ENCODE measurements around the gene DEPDC1. TPM values are rescaled to one million over a fixed set of nuclear protein-coding genes. Genes with fewer than 3 reads are reported as not detected.

The DEPDC1 gene
- total RNA-seq, 1 experiment from 2014 or later = 44.5 TPM

DNA sequence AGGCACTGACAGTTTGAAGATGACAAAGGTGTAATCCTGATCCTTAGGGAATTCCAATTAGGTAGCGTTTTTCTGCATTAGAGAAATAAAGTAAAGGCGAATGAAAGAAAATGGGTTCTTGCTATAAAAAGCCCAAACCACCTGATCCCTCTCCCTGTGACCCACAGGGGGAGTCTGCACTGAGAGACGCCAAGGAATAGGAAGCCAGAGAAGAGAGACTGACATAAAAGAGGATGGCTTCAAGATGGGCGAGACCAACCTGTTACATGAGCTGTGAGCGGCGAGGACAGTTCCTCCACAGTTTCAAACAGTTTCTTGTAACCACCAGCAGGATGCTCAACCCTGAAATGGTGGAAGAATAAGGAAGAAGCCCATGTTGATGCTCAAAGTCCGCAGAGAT lies 48.5 kb downstream of the DEPDC1 start (continued):
- TF ChIP-seq, protein P1, sequence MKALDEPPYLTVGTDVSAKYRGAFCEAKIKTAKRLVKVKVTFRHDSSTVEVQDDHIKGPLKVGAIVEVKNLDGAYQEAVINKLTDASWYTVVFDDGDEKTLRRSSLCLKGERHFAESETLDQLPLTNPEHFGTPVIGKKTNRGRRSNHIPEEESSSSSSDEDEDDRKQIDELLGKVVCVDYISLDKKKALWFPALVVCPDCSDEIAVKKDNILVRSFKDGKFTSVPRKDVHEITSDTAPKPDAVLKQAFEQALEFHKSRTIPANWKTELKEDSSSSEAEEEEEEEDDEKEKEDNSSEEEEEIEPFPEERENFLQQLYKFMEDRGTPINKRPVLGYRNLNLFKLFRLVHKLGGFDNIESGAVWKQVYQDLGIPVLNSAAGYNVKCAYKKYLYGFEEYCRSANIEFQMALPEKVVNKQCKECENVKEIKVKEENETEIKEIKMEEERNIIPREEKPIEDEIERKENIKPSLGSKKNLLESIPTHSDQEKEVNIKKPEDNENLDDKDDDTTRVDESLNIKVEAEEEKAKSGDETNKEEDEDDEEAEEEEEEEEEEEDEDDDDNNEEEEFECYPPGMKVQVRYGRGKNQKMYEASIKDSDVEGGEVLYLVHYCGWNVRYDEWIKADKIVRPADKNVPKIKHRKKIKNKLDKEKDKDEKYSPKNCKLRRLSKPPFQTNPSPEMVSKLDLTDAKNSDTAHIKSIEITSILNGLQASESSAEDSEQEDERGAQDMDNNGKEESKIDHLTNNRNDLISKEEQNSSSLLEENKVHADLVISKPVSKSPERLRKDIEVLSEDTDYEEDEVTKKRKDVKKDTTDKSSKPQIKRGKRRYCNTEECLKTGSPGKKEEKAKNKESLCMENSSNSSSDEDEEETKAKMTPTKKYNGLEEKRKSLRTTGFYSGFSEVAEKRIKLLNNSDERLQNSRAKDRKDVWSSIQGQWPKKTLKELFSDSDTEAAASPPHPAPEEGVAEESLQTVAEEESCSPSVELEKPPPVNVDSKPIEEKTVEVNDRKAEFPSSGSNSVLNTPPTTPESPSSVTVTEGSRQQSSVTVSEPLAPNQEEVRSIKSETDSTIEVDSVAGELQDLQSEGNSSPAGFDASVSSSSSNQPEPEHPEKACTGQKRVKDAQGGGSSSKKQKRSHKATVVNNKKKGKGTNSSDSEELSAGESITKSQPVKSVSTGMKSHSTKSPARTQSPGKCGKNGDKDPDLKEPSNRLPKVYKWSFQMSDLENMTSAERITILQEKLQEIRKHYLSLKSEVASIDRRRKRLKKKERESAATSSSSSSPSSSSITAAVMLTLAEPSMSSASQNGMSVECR (CRISPR knock-in tag; IDR thresholded peaks at IDR 0.05; ENCODE audit: borderline replicate concordance) = no peak
- TF ChIP-seq IRF2 (CRISPR knock-in tag; IDR thresholded peaks at IDR 0.05; ENCODE audit: borderline replicate concordance, low read depth) = no peak

DNA sequence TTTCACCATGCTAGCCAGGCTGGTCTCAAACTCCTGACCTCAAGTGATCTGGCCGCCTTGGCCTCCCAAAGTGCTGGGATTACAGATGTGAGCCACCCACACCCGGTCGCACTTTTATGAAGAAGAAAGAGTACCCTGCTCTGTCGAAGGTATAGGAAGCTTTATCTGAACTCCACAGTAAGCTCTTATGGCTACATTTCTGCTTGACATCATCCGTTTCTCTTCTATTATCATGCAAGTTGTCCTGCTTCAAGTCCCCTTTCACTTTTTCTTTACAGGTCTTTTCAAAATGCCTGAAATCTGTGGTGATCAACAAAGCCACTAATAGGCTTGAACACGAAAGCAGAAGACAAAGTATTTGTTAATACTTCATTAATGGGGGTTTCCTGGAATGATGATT lies 51.2 kb downstream of the DEPDC1 start:
- Mint-ChIP-seq H3K27ac (no peak overlapping the region), H3K36me3 (no peaks in the 10 kb centered on the region), H3K4me3 (no peak overlapping the region), H3K27me3 (ENCODE audit: low read depth) (no peaks in the 10 kb centered on the region), H3K9me3 (no peaks in the 10 kb centered on the region), H3K4me1 (peaks cover 12% of the 10 kb centered on the region)
- CTCF ChIA-PET = no interaction called here
- POLR2A ChIA-PET = no interaction called here
- ATAC-seq = no peak
- no peak for DNase-seq (ENCODE audit: low spot score)
- TF ChIP-seq, protein P2, sequence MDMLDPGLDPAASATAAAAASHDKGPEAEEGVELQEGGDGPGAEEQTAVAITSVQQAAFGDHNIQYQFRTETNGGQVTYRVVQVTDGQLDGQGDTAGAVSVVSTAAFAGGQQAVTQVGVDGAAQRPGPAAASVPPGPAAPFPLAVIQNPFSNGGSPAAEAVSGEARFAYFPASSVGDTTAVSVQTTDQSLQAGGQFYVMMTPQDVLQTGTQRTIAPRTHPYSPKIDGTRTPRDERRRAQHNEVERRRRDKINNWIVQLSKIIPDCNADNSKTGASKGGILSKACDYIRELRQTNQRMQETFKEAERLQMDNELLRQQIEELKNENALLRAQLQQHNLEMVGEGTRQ (CRISPR knock-in tag; IDR thresholded peaks at IDR 0.05) = no peak
- no peak for TF ChIP-seq CREM (CRISPR knock-in tag; IDR thresholded peaks at IDR 0.05)
- TF ChIP-seq CREB1 (CRISPR knock-in tag; IDR thresholded peaks at IDR 0.05) = no peak
- TF ChIP-seq, protein P3, sequence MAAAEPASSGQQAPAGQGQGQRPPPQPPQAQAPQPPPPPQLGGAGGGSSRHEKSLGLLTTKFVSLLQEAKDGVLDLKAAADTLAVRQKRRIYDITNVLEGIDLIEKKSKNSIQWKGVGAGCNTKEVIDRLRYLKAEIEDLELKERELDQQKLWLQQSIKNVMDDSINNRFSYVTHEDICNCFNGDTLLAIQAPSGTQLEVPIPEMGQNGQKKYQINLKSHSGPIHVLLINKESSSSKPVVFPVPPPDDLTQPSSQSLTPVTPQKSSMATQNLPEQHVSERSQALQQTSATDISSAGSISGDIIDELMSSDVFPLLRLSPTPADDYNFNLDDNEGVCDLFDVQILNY (CRISPR knock-in tag; IDR thresholded peaks at IDR 0.05) = no peak
- TF ChIP-seq TCF7 (CRISPR knock-in tag; IDR thresholded peaks at IDR 0.05; ENCODE audit: low read depth) = no peak
- TF ChIP-seq, protein P4, sequence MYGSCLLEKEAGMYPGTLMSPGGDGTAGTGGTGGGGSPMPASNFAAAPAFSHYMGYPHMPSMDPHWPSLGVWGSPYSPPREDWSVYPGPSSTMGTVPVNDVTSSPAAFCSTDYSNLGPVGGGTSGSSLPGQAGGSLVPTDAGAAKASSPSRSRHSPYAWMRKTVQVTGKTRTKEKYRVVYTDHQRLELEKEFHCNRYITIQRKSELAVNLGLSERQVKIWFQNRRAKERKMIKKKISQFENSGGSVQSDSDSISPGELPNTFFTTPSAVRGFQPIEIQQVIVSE (CRISPR knock-in tag; IDR thresholded peaks at IDR 0.05; ENCODE audit: borderline replicate concordance) = no peak
- TF ChIP-seq, protein P5, sequence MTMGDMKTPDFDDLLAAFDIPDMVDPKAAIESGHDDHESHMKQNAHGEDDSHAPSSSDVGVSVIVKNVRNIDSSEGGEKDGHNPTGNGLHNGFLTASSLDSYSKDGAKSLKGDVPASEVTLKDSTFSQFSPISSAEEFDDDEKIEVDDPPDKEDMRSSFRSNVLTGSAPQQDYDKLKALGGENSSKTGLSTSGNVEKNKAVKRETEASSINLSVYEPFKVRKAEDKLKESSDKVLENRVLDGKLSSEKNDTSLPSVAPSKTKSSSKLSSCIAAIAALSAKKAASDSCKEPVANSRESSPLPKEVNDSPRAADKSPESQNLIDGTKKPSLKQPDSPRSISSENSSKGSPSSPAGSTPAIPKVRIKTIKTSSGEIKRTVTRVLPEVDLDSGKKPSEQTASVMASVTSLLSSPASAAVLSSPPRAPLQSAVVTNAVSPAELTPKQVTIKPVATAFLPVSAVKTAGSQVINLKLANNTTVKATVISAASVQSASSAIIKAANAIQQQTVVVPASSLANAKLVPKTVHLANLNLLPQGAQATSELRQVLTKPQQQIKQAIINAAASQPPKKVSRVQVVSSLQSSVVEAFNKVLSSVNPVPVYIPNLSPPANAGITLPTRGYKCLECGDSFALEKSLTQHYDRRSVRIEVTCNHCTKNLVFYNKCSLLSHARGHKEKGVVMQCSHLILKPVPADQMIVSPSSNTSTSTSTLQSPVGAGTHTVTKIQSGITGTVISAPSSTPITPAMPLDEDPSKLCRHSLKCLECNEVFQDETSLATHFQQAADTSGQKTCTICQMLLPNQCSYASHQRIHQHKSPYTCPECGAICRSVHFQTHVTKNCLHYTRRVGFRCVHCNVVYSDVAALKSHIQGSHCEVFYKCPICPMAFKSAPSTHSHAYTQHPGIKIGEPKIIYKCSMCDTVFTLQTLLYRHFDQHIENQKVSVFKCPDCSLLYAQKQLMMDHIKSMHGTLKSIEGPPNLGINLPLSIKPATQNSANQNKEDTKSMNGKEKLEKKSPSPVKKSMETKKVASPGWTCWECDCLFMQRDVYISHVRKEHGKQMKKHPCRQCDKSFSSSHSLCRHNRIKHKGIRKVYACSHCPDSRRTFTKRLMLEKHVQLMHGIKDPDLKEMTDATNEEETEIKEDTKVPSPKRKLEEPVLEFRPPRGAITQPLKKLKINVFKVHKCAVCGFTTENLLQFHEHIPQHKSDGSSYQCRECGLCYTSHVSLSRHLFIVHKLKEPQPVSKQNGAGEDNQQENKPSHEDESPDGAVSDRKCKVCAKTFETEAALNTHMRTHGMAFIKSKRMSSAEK (CRISPR knock-in tag; IDR thresholded peaks at IDR 0.05; ENCODE audit: borderline replicate concordance) = no peak
- no peak for TF ChIP-seq GRHL2 (CRISPR knock-in tag; IDR thresholded peaks at IDR 0.05; ENCODE audit: insufficient replicate concordance, severe bottlenecking)
- no peak for TF ChIP-seq SOX15 (CRISPR knock-in tag; IDR thresholded peaks at IDR 0.05)
- TF ChIP-seq, protein P6, sequence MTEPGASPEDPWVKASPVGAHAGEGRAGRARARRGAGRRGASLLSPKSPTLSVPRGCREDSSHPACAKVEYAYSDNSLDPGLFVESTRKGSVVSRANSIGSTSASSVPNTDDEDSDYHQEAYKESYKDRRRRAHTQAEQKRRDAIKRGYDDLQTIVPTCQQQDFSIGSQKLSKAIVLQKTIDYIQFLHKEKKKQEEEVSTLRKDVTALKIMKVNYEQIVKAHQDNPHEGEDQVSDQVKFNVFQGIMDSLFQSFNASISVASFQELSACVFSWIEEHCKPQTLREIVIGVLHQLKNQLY (CRISPR knock-in tag; IDR thresholded peaks at IDR 0.05) = no peak
- TF ChIP-seq, protein P7, sequence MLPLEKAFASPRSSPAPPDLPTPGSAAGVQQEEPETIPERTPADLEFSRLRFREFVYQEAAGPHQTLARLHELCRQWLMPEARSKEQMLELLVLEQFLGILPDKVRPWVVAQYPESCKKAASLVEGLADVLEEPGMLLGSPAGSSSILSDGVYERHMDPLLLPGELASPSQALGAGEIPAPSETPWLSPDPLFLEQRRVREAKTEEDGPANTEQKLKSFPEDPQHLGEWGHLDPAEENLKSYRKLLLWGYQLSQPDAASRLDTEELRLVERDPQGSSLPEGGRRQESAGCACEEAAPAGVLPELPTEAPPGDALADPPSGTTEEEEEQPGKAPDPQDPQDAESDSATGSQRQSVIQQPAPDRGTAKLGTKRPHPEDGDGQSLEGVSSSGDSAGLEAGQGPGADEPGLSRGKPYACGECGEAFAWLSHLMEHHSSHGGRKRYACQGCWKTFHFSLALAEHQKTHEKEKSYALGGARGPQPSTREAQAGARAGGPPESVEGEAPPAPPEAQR (CRISPR knock-in tag; IDR thresholded peaks at IDR 0.05) = no peak
- TF ChIP-seq, protein P8, sequence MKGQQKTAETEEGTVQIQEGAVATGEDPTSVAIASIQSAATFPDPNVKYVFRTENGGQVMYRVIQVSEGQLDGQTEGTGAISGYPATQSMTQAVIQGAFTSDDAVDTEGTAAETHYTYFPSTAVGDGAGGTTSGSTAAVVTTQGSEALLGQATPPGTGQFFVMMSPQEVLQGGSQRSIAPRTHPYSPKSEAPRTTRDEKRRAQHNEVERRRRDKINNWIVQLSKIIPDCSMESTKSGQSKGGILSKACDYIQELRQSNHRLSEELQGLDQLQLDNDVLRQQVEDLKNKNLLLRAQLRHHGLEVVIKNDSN (CRISPR knock-in tag; IDR thresholded peaks at IDR 0.05) = no peak
- TF ChIP-seq, protein P9, sequence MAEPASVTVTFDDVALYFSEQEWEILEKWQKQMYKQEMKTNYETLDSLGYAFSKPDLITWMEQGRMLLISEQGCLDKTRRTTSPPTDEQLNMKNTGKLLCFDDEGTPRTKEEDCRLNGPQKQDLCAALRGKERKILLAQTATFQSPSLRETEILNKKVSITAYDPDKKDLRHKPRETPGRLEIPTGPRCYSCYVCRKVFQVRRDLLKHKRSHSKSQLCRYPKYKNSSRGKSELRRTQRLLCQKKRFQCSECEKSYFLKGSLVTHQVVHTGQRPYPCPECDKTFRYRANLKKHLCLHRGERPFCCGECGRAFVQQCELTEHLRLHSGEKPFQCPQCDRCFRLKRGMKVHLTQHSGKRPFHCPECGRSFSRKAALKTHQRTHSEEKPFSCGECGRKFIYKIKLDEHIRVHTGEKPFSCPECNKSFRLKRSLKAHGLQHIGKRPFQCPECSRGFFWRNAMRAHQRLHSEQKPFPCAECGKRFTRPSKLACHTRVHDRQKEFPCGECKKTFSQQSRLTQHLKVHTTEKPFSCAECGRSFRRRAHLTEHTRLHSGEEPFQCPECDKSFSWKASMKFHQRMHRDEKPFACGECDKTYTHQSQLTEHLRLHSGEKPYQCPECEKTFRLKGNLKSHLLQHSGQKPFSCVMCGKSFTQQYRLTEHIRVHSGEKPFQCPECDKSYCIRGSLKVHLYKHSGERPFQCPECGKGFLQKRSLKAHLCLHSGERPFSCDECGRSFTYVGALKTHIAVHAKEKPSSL (CRISPR knock-in tag; conservative IDR thresholded peaks at IDR 0.05) = no peak
- no peak for TF ChIP-seq ETV6 (CRISPR knock-in tag; IDR thresholded peaks at IDR 0.05)
- TF ChIP-seq, protein P10, sequence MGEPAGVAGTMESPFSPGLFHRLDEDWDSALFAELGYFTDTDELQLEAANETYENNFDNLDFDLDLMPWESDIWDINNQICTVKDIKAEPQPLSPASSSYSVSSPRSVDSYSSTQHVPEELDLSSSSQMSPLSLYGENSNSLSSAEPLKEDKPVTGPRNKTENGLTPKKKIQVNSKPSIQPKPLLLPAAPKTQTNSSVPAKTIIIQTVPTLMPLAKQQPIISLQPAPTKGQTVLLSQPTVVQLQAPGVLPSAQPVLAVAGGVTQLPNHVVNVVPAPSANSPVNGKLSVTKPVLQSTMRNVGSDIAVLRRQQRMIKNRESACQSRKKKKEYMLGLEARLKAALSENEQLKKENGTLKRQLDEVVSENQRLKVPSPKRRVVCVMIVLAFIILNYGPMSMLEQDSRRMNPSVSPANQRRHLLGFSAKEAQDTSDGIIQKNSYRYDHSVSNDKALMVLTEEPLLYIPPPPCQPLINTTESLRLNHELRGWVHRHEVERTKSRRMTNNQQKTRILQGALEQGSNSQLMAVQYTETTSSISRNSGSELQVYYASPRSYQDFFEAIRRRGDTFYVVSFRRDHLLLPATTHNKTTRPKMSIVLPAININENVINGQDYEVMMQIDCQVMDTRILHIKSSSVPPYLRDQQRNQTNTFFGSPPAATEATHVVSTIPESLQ (CRISPR knock-in tag; IDR thresholded peaks at IDR 0.05) = no peak
